ENCODE measurements around the gene ZNF423.

DNA sequence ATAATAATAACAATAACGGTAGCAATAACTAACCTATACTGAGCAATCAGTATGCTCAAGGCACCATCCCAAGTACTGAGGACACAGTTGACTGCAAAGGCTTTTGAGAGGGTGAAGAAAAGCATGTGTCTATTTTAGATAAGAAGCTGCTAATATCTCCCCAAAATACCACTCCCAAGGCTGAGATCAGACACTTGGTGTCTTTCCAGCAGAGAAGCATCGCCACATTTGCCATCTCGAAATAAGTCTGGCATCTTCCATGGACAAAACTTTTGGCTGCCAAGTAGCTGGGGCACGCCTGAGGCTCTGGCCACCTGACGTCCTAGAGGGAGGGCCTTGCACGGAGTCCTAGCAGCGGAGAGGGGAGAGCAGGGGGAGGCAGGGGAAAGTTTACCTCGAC is 39.0 kb downstream of the ZNF423 start:
- TF ChIP-seq POU2F2 (IDR thresholded peaks at IDR 0.05; ENCODE audit: low read depth, low read length), result no peak
- TF ChIP-seq POLR2AphosphoS5 (IDR thresholded peaks at IDR 0.05; ENCODE audit: low read depth, low read length), result no peak
- no peak for TF ChIP-seq PAX5 (IDR thresholded peaks at IDR 0.05; ENCODE audit: insufficient read depth, low read length, severe bottlenecking)
- no peak for TF ChIP-seq TAF1 (IDR thresholded peaks at IDR 0.05; ENCODE audit: low read depth, low read length)

All from GM12891 (cell line).